Diencephalon (tissue), 1 donor: Measurements from ENCODE around the gene GSTT4. TPM values are rescaled to one million over a fixed set of nuclear protein-coding genes. Genes with fewer than 3 reads are reported as not detected.

Source experiments
- total RNA-seq: library from RNA; depleted of rRNA; stranded (reverse); fragments of >200 nt; gene quantifications from one replicate; pipeline ENCODE4 v1.2.3, GENCODE V29; 2014

GSTT4 gene
- not detected for total RNA-seq

DNA sequence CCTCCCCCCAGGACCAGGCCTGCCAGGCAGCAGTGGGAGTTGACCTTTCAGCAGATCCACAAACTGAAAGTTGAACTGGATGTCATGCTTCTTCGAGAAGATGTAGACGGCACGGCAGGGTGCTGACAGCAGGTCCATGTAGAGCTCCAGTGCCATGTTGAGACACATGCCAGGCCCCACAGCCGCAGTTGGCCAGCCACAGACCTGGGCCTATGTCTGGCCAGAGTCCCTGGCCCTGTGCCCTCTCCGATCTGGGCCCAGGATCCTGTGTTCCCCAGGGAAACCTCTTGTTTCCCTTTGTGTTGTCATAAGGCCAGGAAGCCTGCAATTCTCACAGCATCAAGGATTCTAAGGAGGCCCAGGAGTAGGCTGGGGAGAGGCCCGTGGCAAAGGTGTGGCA lies at the start of gene GSTT4:
Gene GSTT4, minus strand, starts transcription at position 253 of the 400 bp plus-strand sequence. Its CDS starts 97 bp downstream, at position 156.

GRCh38 chr22:23979557-23980240 lies 25.6 kb downstream of the GSTT4 start, which contains the start of gene GSTT2:
TSS of gene GSTT2 (plus strand) at chr22:23980134.

DNA sequence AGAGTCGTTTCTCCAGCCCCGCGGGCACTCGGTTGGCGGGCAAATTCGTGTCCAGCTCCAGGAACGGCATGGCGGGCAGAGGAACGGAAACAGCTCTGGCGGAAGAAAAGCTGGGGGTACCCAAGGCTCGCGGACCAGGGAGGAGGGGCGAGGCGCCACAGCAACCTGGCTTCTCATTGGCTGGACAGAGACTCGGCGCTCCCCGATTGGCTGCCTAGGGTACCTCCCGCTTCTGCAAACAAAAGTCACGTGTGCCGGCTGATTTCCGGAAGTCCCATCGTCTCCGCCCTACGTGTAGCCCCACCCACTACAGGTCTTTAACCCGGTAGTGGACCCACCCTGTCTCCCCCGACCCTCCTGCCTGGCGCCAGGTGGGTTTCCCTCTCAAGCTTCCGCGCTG lies 30.9 kb downstream of the GSTT4 start, which contains the start of gene DDT:
Gene DDT, minus strand, starts transcription at position 97 of the 400 bp plus-strand sequence. Its CDS starts 27 bp downstream, at position 70.

DNA sequence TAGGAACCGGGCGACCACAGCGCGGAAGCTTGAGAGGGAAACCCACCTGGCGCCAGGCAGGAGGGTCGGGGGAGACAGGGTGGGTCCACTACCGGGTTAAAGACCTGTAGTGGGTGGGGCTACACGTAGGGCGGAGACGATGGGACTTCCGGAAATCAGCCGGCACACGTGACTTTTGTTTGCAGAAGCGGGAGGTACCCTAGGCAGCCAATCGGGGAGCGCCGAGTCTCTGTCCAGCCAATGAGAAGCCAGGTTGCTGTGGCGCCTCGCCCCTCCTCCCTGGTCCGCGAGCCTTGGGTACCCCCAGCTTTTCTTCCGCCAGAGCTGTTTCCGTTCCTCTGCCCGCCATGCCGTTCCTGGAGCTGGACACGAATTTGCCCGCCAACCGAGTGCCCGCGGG lies 38.7 kb downstream of the GSTT4 start, which contains the start of gene DDTL:
Gene DDTL, plus strand, starts transcription at position 321 of the 400 bp plus-strand sequence. Its CDS starts 27 bp downstream, at position 348.

GRCh38 chr22:23961084-23961771 lies 44.0 kb downstream of the GSTT4 start, which contains the start of gene GSTT2B:
TSS of gene GSTT2B (minus strand) at chr22:23961195. CDS start at chr22:23961131, 64 bp downstream.

Other genes starting within 250 kb of the GSTT4 start
- gene C22orf15, start 242.5 kb downstream of the GSTT4 start, total RNA-seq: 2.1 TPM
- gene CHCHD10, start 237.5 kb downstream of the GSTT4 start, total RNA-seq: 8.3 TPM
- gene MMP11, start 232.6 kb downstream of the GSTT4 start, total RNA-seq: 14.3 TPM
- gene SMARCB1, start 218.5 kb downstream of the GSTT4 start, total RNA-seq: 30.9 TPM
- 1.6 TPM for gene DERL3, start 166.4 kb downstream of the GSTT4 start, total RNA-seq
- 25.6 TPM for gene SLC2A11, start 147.6 kb downstream of the GSTT4 start, total RNA-seq
- 160 TPM for gene MIF, start 111.1 kb downstream of the GSTT4 start, total RNA-seq
- 4.6 TPM for gene GSTT2B, start 44.3 kb downstream of the GSTT4 start, total RNA-seq
- gene DDTL, start 38.6 kb downstream of the GSTT4 start, total RNA-seq: 3.9 TPM
- 48.2 TPM for gene DDT, start 31.0 kb downstream of the GSTT4 start, total RNA-seq
- gene GSTT2, start 25.3 kb downstream of the GSTT4 start, total RNA-seq: 0.46 TPM
- 42.4 TPM for gene CABIN1, start 5.9 kb upstream of the GSTT4 start, total RNA-seq
- gene SUSD2, start 176.0 kb upstream of the GSTT4 start, total RNA-seq: 0.23 TPM
- gene GGT5, start 239.6 kb upstream of the GSTT4 start, total RNA-seq: 1.6 TPM